Thyroid gland (tissue), 4 donors: ENCODE measurements around the gene APOO.

Experiments
- POLR2A ChIP-seq, 2 donors: fragments of 450-650 bp; IDR thresholded peaks; one replicate each; pipeline ENCODE4 v1.6.1; 2017; ENCODE audit warnings: antibody characterized with exemption in 2 of 2, mild to moderate bottlenecking in 2 of 2, moderate library complexity in 1 of 2
- TF ChIP-seq, protein P1 (sequence below), 6 experiments: fragments of 200-600 bp in 3 of 6; fragments of 450-650 bp in 3 of 6; sonication (generic) in 3 of 6; IDR thresholded peaks; one replicate each; pipeline ENCODE4 v1.5.1; 2016 to 2019; ENCODE audit warnings: antibody characterized with exemption in 6 of 6, mild to moderate bottlenecking in 2 of 6, inconsistent platforms in 1 of 6, moderate library complexity in 1 of 6

DNA sequence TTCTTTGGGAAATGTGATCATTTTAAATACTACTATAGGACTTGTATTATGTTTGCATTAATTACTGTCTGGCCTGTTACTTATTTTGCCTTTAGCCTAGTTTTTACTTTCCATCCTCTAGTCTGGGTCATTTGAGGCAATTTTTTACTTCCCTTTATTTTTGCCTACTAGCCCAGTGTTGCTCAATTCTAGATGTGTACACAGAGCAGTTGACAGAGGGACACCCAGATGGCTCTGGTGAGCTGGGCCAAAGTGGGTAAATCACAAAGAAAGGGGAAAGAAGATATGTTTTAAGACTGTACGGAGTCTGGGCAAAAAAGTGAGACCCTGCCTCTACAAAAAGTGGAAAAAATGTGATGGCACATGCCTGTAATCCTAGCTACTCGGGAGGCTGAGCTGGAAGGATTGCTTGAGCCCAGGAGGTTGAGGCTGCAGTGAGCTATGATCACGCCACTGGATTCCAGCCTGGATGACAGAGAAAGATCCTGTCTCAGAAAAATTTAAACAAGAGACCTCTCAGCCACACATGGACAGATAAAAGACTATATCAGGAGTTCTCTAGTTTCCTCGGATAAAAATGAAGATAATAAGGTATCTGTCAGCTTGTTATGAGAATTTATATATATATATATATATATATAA lies 35.7 kb downstream of the APOO start:
- TF ChIP-seq, protein P1, sequence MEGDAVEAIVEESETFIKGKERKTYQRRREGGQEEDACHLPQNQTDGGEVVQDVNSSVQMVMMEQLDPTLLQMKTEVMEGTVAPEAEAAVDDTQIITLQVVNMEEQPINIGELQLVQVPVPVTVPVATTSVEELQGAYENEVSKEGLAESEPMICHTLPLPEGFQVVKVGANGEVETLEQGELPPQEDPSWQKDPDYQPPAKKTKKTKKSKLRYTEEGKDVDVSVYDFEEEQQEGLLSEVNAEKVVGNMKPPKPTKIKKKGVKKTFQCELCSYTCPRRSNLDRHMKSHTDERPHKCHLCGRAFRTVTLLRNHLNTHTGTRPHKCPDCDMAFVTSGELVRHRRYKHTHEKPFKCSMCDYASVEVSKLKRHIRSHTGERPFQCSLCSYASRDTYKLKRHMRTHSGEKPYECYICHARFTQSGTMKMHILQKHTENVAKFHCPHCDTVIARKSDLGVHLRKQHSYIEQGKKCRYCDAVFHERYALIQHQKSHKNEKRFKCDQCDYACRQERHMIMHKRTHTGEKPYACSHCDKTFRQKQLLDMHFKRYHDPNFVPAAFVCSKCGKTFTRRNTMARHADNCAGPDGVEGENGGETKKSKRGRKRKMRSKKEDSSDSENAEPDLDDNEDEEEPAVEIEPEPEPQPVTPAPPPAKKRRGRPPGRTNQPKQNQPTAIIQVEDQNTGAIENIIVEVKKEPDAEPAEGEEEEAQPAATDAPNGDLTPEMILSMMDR (IDR thresholded peaks at IDR 0.05), result no peak
- TF ChIP-seq POLR2A (IDR thresholded peaks at IDR 0.05), result no peak
